Measurements from ENCODE around the gene R3HDM2.

GRCh38 chr12:57476162-57476992 is 45.5 kb upstream of the R3HDM2 start:
- TF ChIP-seq SUZ12 (IDR thresholded peaks at IDR 0.05; ENCODE audit: extremely low read depth, insufficient read depth, insufficient read length), result no peak
- no peak for TF ChIP-seq YY1 (IDR thresholded peaks at IDR 0.05; ENCODE audit: insufficient read depth, insufficient read length)
